Ramos (cell line): ENCODE measurements around the gene MDH2.
"Not testable (repeated sequence)": the region's sequence is repeated elsewhere in the genome, so short reads cannot be mapped to it uniquely, and the experiment has no call there.

Experiments
- in situ Hi-C: fragments of 300-500 bp; cut with MboI; formaldehyde crosslinking; loops from one replicate; pipeline ENCODE4 v1.14.3; 2022; ENCODE audit warnings: low sequenced_read_pairs; ENCODE audit not compliant: unreplicated experiment

Gene MDH2

DNA sequence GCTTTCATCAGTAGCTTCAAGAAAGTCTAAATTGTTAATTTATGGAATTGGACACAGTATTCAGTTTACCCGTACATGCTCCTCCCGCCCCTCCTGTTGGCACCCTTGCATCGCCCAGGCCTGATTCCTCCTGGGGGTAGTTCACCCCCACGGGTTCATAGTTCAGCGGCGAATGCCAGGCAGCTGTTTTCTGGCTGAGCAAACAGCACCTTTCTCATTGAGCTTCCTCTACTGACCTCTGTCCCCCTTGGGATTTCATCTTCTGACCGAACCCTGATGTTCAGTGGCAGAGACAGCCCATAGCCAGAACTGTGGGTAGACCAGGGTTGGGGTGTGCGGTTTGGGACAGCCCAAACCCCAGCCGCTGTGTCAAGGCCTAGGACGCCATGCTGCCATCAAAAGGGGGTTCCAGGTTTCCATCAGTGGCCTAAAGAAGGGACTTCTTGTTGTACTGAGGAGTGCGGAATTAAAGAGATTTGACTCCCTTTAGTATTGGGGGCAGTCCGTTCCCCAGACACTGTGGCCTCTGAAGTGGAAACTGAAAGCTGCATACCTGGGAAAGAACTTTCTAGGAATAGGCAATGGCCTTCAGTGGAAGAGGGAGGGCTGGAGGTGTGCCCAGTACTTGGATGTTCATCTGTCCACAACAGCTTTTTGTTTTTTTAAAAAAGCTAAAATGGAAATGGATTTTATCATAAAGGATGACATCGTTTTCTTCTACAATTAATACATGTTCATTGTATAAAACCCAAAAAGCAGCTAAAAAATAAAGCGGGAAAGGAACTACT, 19.0 kb downstream of the MDH2 start:
- in situ Hi-C loops: no loop called here

DNA sequence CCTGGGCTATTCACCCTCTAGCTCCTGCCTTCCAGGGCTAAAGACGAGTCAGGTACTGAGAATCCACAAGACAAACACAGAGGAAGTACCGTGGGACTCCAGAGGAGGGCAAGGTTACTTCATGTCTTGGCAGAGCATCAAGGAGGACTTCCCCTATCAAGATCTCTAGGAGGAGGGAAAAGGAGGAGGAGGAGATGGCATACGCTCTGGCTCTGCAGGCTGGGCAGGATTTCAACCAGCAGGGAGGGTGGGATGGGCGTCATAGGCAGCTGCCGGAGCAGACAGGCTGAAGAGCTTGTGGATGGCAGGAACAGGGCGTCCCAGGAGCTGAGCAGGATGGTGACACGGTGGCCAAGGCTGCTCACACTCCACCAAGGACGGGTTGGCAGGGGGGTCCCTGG, 21.3 kb downstream of the MDH2 start:
- in situ Hi-C loops: no loop called here

DNA sequence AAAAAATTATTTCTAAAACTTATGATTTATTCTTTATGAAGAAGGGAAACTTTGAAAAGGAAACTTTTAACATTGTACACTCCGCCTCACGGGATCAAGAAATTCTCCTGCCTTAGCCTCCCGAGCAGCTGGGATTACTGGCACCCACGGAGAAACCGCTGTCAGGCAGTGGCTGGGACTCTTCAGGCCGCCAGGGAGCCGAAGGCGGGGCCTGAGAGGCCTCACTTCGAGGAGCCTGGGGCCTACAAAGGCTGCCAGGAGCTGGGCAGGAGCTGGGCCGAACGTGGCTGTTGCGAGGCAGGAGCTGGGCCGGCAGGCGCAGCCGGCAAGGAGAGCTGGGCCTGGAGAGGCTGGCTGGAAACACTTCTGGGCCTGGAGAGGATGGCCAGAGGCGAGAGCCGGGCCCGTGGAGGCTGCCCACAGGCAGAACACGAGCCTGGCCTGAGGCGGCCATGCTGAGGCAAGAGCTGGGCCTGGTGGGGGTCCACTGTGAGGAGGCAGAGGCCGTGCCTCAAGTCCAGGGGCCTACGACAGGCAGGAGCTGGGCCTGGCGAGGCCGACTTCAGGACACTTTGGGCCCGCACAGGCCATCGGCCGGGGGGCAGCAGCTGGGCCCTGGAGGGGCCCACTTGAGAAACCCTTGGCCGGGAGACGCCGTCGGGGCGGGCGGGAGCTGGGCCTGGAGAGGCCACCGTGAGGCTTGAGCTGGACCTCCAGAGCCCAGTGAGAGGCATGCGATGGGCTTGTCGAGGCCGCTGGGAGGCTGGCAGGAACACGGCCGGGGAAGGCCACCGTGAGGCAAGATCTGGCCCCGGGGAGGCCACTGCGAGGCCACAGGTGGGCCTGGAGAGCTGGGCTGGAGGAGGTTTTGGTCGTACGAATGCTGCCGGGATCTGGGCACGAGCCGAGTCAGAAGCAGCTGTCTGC, 23.7 kb downstream of the MDH2 start:
- in situ Hi-C loops: no loop called here

DNA sequence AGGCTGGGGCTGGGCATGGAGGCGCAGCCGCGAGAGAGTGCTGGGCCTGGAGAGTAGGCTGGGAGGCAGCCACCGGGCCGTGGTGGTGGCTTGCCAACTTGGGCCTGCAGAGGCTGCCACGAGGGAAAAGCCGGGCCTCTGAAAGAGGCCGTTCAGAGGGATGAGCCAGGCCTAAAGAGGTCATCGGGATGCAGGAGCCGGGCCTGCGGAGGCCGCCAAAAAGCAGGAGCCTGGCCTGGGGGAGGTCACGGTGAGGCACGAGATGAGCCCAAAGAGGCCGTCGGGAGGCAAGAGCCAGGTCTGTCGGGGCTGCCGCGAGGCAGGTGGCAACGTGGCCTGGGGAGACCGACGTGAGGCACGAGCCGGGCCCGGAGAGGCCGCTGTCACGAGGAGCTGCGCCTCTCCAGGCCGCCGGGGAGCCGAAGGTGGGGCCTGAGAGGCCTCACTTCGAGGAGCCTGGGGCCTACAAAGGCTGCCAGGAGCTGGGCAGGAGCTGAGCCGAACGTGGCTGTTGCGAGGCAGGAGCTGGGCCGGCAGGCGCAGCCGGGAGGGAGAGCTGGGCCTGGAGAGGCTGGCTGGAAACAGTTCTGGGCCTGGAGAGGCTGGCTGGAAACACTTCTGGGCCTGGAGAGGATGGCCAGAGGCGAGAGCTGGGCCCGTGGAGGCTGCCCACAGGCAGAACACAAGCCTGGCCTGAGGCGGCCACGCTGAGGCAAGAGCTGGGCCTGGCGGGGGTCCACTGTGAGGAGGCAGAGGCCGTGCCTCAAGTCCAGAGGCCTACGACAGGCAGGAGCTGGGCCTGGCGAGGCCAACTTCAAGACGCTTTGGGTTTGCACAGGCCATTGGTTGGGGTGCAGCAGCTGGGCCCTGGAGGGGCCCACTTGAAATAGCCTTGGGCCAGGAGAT, 24.6 kb downstream of the MDH2 start:
- in situ Hi-C loops: no loop called here

DNA sequence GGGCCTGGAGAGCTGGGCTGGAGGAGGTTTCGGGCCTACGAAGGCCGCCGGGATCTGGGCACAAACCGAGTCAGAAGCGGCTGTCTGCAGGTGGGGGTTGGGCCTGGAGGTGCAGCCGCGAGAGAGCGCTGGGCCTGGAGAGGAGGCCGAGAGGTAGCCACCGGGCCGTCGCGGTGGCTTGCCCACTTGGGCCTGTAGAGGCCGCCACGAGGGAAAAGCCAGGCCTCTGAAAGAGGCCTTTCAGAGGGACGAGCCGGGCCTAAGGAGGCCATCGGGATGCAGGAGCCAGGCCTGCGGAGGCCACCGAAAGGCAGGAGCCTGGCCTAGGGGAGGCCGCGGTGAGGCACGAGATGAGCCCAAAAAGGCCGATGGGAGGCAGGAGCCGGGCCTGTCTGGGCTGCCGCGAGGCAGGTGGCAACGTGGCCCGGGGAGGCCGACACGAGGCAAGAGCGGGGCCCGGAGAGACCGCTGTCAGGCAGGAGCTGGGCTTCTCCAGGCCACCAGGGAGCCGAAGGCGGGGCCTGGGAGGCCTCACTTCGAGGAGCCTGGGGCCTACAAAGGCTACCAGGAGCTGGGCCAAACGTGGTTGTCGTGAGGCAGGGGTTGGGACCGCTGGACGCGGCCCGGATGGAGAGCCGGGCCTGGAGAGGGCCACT, 25.6 kb downstream of the MDH2 start:
- in situ Hi-C loops: no loop called here

DNA sequence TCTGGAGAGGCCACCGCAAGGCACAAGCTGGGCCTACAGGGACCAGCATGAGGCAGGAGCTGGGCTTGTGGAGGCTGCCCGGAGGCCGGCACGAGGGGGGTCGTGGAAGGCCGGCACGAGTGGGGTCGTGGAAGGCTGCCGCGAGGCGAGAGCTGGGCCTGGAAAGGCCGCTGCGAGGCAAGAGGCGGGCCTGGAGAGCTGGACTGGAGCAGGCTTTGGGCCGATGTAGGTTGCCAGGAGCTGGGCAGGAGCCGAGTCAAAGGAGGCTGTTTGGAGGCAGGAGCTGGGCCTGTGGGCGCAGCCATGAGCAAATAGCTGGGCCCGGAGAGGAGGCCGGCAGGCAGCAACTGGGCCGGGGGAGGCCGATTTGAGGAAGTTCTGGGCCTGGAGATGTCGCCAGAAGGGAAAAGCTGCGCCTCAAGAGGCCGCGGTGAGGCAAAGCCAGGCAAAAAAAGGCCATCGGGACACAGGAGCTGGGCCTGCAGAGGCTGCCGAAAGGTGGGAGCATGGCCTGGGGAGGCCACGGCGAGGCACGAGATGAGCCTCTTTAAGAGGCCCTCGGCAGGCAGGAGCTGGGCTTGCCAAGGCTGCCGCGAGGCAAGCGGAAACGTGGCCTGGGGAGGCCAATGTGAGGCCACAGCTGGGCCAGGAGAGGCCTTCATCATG, 26.5 kb downstream of the MDH2 start:
- in situ Hi-C loops: no loop called here

DNA sequence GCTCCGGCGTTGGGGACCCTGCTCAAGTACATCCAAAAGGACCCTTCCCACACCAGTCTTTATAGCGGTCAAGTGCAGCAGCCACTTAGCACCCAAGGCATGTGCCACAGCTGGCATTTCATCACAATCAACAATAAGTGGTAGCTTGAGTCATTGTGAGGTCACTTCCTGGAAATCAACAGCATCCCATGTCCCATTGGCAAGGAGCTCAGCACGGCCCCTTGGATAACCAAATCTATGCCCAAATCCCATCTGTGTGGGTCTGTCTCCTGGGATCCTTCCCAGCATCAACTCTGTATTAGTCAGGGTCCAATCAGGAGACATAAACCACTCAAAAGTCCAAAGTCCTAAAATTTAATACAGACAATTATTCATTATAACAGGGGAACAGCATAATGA, 27.1 kb downstream of the MDH2 start:
- in situ Hi-C loops: no loop called here

DNA sequence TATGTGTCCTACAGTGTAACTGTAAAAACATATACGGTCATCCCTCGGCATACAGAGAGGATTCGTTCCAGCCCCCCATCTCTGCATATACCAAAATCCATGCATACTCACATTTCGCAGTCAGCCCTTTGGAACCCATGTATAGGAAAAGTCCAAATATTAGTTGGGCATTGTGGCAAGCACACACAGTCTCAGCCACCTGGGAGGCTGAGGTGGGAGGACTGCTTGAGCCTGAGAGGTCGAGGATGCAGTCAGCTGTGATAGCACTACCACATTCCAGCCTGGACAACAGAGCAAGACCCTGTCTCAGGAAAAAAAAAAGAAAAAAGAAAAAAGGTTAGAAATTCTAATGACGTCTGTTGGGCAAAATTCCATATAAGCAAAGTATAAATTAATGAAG, 29.1 kb downstream of the MDH2 start:
- in situ Hi-C loops: no loop called here

DNA sequence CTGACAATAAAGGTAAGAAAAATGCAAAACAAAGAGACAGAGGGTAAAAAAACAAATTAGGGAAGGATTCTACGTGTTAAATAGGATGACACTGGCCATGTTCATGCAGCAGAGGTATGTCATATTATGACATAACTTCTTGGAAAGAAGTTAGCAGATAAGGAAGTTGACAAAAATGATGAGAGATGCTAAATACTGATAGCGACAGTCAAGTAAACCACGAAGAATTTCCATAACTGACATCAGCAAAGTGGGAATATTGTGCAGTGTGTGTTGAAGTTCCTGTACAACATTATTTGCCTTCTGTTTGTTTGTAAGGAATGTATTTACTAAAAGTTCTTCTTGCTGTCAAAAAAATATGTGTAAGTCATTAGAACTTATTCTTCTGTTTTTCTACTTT, 29.5 kb downstream of the MDH2 start:
- in situ Hi-C loops: no loop called here

DNA sequence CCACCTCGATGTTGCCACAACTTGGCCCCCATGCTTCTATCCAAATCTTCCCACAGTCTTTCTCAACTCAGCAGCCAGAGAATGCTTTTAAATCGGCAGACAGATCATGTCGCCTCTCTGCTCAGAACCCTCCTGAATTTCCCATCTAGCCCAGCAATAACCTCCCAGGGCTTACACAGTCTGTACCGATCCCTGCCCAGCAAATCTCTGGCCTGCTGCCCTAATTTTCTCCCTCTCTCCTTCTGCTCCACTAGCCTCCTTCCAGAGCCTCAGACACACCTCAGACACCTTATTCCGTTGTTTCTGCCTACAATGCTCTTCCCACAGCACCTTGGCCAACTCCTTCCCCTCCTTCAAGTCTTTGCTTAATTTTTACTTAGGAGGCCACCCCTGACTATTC, 32.3 kb downstream of the MDH2 start:
- in situ Hi-C loops: no loop called here

DNA sequence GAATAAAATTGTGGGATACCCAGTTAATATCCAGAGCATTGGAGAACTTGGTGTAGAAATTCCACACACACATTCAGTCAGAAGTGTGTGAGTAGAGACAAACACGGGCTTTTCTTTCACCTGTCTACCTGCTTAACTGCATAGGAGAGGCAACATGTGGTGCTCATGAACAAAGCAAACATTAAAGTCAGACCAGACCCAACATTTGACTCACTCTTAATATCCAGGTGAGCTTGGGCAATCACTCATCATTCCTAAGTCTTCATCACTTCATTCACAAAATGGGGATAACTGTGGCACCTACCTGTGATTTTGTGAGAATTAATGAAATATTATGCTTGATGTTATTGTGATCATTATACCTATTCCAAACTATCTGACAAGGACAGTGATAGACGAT, 36.2 kb downstream of the MDH2 start:
- in situ Hi-C loops: not testable (repeated sequence)

DNA sequence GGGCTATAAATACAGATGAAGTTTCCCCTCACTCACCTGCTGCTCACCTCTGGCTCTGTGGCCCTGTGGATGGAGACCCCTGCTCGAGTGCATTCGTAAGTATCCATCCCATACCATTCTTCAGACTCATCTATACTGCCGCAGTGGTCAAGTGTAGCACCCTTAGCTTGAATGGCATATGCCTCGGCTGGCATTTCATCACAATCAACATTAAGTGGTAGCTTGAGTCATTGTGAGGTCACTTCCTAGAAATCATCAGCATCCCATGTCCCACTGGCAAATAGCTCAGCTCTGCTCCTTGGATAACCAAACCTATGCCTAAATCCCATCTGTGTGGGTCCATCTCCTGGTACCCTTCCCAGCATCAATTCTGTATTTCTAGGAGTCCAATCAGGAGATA, 38.2 kb downstream of the MDH2 start:
- in situ Hi-C loops: no loop called here

DNA sequence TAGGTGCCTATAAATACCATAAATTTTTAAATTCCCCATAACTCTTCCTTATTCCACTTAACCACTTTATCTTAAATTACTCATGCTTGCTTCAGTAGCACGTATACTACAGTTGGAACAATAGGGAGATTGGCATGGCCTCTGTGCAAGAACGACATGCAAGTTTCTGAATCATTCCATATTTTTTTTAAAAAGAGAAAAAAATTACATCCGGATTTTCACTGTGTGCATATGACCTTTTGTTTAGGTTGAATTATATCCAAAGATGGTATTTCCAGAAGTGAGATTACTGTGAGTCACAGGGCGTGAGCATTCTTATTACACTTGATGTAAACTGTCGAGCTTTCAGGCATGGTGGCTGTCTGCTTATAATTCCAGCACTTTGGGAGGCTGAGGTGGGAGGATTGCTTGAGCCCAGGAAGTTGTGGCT, 39.5 kb downstream of the MDH2 start:
- in situ Hi-C loops: not testable (repeated sequence)

DNA sequence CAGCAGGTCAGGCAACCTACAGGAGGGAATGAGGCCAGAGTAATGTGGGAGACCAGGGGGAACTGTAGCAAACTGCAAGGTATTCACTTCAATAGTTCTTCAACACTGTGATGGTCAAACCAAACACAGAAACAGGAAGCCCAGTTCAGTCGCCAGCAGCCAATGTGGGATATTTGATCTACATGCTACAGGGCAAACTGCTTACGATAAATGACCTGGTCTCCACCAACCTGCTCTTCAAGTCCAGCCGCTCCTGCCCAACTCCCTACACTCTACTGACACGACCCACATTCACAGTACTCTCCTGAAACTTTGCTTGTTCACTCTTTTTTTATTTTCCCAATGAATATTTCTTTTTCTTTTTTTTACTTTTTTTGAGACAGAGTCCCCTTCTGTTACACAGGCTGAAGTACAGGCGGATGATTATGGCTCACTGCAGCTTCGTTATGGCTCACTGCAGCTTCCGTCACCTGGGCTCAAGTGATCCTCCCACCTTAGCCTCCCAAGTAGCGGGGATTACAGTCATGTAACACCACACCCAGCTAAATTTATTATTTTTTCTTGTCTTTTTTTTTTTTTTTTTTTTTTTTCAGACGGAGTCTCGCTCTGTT, 42.1 kb downstream of the MDH2 start:
- in situ Hi-C loops: no loop called here

DNA sequence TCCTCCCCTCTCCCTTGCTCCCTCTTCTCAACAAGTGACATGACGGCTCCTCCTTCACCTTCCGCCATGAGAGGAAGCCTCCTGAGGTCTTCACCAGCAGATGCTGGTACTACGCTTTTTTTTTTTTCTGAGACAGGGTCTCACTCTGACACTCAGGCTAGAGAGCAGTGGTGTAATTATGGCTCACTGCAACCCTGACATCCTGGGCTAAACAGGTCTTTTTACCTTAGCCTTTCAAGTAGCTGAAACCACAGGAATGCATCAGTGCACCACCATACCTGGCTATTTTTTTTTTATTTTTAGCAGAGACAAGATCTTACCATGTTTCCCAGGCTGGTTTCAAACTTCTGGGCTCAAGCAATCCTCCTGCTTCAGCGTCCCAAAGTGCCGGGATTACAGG, 43.6 kb downstream of the MDH2 start:
- in situ Hi-C loops: no loop called here

DNA sequence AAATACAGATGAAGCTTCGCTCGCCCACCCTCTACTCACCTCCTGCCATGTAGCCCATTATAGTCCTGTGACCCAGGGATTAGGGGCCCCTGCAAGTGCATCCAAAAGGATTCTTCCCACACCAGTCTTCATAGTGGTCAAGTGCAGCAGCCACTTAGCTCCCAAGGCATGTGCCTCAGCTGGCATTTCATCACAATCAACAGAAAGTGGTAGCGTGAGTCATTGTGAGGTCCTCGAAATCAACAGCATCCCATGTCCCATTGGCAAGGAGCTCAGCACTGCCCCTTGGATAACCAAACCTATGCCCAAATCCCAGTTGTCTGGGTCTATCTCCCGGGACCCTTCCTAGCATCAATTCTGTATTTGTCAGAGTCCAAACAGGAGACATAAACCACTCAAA, 45.6 kb downstream of the MDH2 start:
- in situ Hi-C loops: not testable (repeated sequence)

DNA sequence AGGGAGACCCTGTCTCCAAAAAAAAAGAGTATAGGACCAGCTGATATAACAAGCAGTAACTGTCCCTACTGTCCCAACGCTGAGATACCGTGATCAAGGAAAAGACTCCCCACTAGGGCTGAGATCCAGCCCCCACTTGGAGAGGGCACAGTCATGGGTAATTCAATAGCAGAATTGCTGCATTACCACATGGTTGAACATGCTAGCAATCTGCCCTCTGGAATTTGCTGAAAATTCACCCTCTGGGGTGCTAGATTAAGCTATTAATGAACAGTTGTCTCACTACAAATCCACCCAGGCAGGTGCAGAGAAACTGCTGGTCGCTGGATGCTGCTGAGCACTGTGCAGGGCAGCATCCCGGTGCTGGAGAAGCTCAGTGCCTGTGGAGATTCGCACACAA, 46.4 kb downstream of the MDH2 start:
- in situ Hi-C loops: not testable (repeated sequence)

DNA sequence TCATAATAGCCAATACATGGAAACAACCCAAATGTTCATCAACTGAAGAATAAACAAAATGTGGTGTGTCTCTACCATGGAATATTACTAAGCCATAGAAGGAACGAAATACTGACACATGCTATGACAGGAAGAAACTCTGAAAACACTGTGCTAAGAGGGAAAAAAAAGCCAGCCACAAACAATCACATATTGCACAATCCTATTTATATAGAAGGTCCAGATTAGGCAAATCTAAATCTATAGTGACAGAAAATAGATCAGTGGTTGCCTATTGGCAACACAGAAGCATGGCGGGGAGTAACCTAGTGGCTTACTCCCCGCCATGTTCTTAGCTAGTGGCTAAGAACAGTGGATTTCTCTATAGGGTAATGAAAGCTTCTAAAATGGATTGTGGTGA, 48.0 kb downstream of the MDH2 start:
- in situ Hi-C loops: no loop called here
